Left ventricle myocardium inferior (tissue), 1 donor: ENCODE results near the gene PPP2R3A. TPM values are rescaled to one million over a fixed set of nuclear protein-coding genes. Genes with fewer than 3 reads are reported as not detected.
"Not testable (repeated sequence)": the region's sequence is repeated elsewhere in the genome, so short reads cannot be mapped to it uniquely, and the experiment has no call there.

ENCODE experiments used
- DNase-seq: peaks from one replicate; pipeline ENCODE4 v3.0.0-alpha.2; 2020
- H3K27ac ChIP-seq: fragments of 200-600 bp; replicated peaks from 2 replicates; pipeline ENCODE4 v1.8.0; 2021
- H3K27me3 ChIP-seq: fragments of 200-600 bp; 2 replicates; pipeline ENCODE4 v1.8.0; 2021; ENCODE audit warnings: low read depth
- H3K36me3 ChIP-seq: fragments of 200-600 bp; 2 replicates; pipeline ENCODE4 v1.8.0; 2021
- H3K4me1 ChIP-seq: fragments of 200-600 bp; 2 replicates; pipeline ENCODE4 v1.8.0; 2021
- H3K4me3 ChIP-seq: fragments of 200-600 bp; 2 replicates; pipeline ENCODE4 v1.8.0; 2021; ENCODE audit warnings: mild to moderate bottlenecking, moderate library complexity
- H3K9me3 ChIP-seq: fragments of 200-600 bp; replicated peaks from 2 replicates; pipeline ENCODE4 v1.8.0; 2021
- CTCF ChIP-seq: fragments of 200-600 bp; IDR thresholded peaks from 2 replicates; pipeline ENCODE4 v1.8.0; 2021; ENCODE audit warnings: antibody characterized with exemption, mild to moderate bottlenecking, borderline replicate concordance
- intact Hi-C: fragments of 100-400 bp; cut with micrococcal nuclease; formaldehyde crosslinking; loops from one replicate; pipeline ENCODE4 v1.11.0; 2022
- total RNA-seq: library from RNA; stranded (reverse); fragmentation: NEBNext Ultra II Directional; extraction: Animal tissue kit (Norgen Biotek cat#: 25700); gene quantifications from one replicate; pipeline ENCODE4 v1.2.1, GENCODE V29; 2021
- donor health status: DM: no; HTN: yes; CAD: no; lungs with severe emphysema.

Gene PPP2R3A
- total RNA-seq, 1 donor from 2014 or later = 94.9 TPM

- H3K9me3 ChIP-seq = no peaks in the 10 kb centered on the region
- no peak for TF ChIP-seq CTCF
- no peak overlapping the region for H3K4me3 ChIP-seq
- no peak for DNase-seq
- no peaks in the 10 kb centered on the region for H3K27me3 ChIP-seq
- peaks cover 80% of the 10 kb centered on the region for H3K36me3 ChIP-seq
- intact Hi-C loops = no loop called here
- H3K27ac ChIP-seq = no peak overlapping the region
- no peaks in the 10 kb centered on the region for H3K4me1 ChIP-seq
These were observed 144.0 kb downstream of the PPP2R3A start for GRCh38 chr3:136109499-136109898.

GRCh38 chr3:136110481-136110880, 145.0 kb downstream of the PPP2R3A start:
- no peak for TF ChIP-seq CTCF
- H3K27ac ChIP-seq = no peak overlapping the region
- H3K9me3 ChIP-seq = no peaks in the 10 kb centered on the region
- no peaks in the 10 kb centered on the region for H3K27me3 ChIP-seq
- H3K4me3 ChIP-seq = no peak overlapping the region
- no peak for DNase-seq
- intact Hi-C loops = no loop called here
- no peaks in the 10 kb centered on the region for H3K4me1 ChIP-seq
- H3K36me3 ChIP-seq = peaks cover 78% of the 10 kb centered on the region

- Histone ChIP-seq H3K27me3 (no peaks in the 10 kb centered on the region), H3K9me3 (no peaks in the 10 kb centered on the region), H3K36me3 (peaks cover 55% of the 10 kb centered on the region), H3K4me1 (no peaks in the 10 kb centered on the region), H3K27ac (no peak overlapping the region), H3K4me3 (no peak overlapping the region)
- no peak for TF ChIP-seq CTCF
- DNase-seq = no peak
- intact Hi-C loops = no loop called here
These were observed 148.9 kb downstream of the PPP2R3A start for GRCh38 chr3:136114421-136114820.

- H3K27ac ChIP-seq, H3K4me1 ChIP-seq, H3K27me3 ChIP-seq, H3K4me3 ChIP-seq, intact Hi-C loops, DNase-seq, H3K9me3 ChIP-seq: not testable (repeated sequence)
- peaks cover 25% of the 10 kb centered on the region for H3K36me3 ChIP-seq
These were observed 153.8 kb downstream of the PPP2R3A start for GRCh38 chr3:136119332-136119731.

- intact Hi-C loops, H3K9me3 ChIP-seq, H3K27ac ChIP-seq, H3K4me1 ChIP-seq, H3K4me3 ChIP-seq, H3K27me3 ChIP-seq, DNase-seq: not testable (repeated sequence)
- peaks cover 20% of the 10 kb centered on the region for H3K36me3 ChIP-seq
These were observed 154.3 kb downstream of the PPP2R3A start for GRCh38 chr3:136119783-136120182.

GRCh38 chr3:136120373-136121348, 155.1 kb downstream of the PPP2R3A start:
- H3K27me3 ChIP-seq = no peaks in the 10 kb centered on the region
- H3K9me3 ChIP-seq = peaks cover 3% of the 10 kb centered on the region
- no peak overlapping the region for H3K27ac ChIP-seq
- no peaks in the 10 kb centered on the region for H3K4me1 ChIP-seq
- H3K4me3 ChIP-seq = no peak overlapping the region
- peaks cover 23% of the 10 kb centered on the region for H3K36me3 ChIP-seq
- intact Hi-C loops = no loop called here
- no peak for DNase-seq
- TF ChIP-seq CTCF = no peak
